Stimulated activated CD8-positive, alpha-beta memory T cell treated with anti-CD3 and anti-CD28 coated beads, Interleukin-4, amount 100 ng/mL, for 1 hour (primary cell): ENCODE measurements around the gene XRCC1.
"Not testable (repeated sequence)": the region's sequence is repeated elsewhere in the genome, so short reads cannot be mapped to it uniquely, and the experiment has no call there.

Experiments used
- DNase-seq, 2 donors: peaks; one replicate each; pipeline ENCODE4 v3.0.0-alpha.2; 2020; ENCODE audit warnings: low read depth in 2 of 2, low spot score in 1 of 2

Gene XRCC1

GRCh38 chr19:43575156-43575950, at the start of gene XRCC1, which contains the start of gene PINLYP:
TSS of gene XRCC1 (minus strand) at chr19:43575527. CDS start at chr19:43575458, 69 bp downstream.
TSS of gene PINLYP (plus strand) at chr19:43575801. CDS start at chr19:43577192, 1,391 bp downstream.
- peak; percentile 87 to 93 for DNase-seq

- DNase-seq: peak; percentile 41 to 63
Observed at GRCh38 chr19:43624933-43625332, 49.6 kb upstream of the XRCC1 start.

- DNase-seq: no peak
Observed at GRCh38 chr19:43623889-43624670, 48.8 kb upstream of the XRCC1 start.

GRCh38 chr19:43622956-43623355, 47.6 kb upstream of the XRCC1 start:
- no peak for DNase-seq

- DNase-seq: no peak
Observed at GRCh38 chr19:43622070-43622469, 46.7 kb upstream of the XRCC1 start.

GRCh38 chr19:43620061-43621001, 45.0 kb upstream of the XRCC1 start:
- peak; percentile 66 to 71 for DNase-seq

- peak; percentile 49 to 73 for DNase-seq
Observed at GRCh38 chr19:43619262-43620060, 44.1 kb upstream of the XRCC1 start, which contains the start of gene ZNF428. TSS of gene ZNF428 (minus strand) at chr19:43619629. CDS start at chr19:43614304, 5,325 bp downstream.

GRCh38 chr19:43618921-43619261, 43.6 kb upstream of the XRCC1 start:
- no peak for DNase-seq

GRCh38 chr19:43616954-43617353, 41.6 kb upstream of the XRCC1 start:
- no peak for DNase-seq

GRCh38 chr19:43616306-43616705, 41.0 kb upstream of the XRCC1 start:
- no peak for DNase-seq

GRCh38 chr19:43612374-43612773, 37.0 kb upstream of the XRCC1 start:
- no peak for DNase-seq

- DNase-seq: no peak
Observed at GRCh38 chr19:43611788-43612187, 36.5 kb upstream of the XRCC1 start, which contains the start of gene SRRM5. TSS of gene SRRM5 (plus strand) at chr19:43612088. CDS start at chr19:43612122, 34 bp downstream.

GRCh38 chr19:43610493-43610892, 35.2 kb upstream of the XRCC1 start:
- DNase-seq: no peak

- DNase-seq: no peak
Observed at GRCh38 chr19:43609872-43610271, 34.5 kb upstream of the XRCC1 start.

- no peak for DNase-seq
Observed at GRCh38 chr19:43607238-43608205, 32.2 kb upstream of the XRCC1 start.

GRCh38 chr19:43606569-43607229, 31.4 kb upstream of the XRCC1 start:
- DNase-seq: no peak

- DNase-seq: no peak
Observed at GRCh38 chr19:43605875-43606568, 30.7 kb upstream of the XRCC1 start.

GRCh38 chr19:43600326-43600725, 25.0 kb upstream of the XRCC1 start:
- not testable (repeated sequence) for DNase-seq
